ENCODE data around the gene TEN1.
"Not testable (repeated sequence)": the region's sequence is repeated elsewhere in the genome, so short reads cannot be mapped to it uniquely, and the experiment has no call there.

TEN1 gene

GRCh38 chr17:76025294-76025693, 46.3 kb downstream of the TEN1 start:
- no peaks in the 10 kb centered on the region for H3K27me3 Mint-ChIP-seq
- no peaks in the 10 kb centered on the region for H3K36me3 Mint-ChIP-seq
- H3K9me3 Mint-ChIP-seq = no peaks in the 10 kb centered on the region
- H3K4me1 Mint-ChIP-seq = peaks cover 17% of the 10 kb centered on the region
- H3K4me3 Mint-ChIP-seq = no peak overlapping the region
- no peak overlapping the region for H3K27ac Mint-ChIP-seq

GRCh38 chr17:76026714-76027158, 47.7 kb downstream of the TEN1 start:
- Mint-ChIP-seq H3K36me3 (no peaks in the 10 kb centered on the region), H3K4me1 (peaks cover 17% of the 10 kb centered on the region), H3K4me3 (no peak overlapping the region), H3K27me3 (no peaks in the 10 kb centered on the region), H3K27ac (no peak overlapping the region), H3K9me3 (no peaks in the 10 kb centered on the region)

GRCh38 chr17:76027159-76027839, 48.3 kb downstream of the TEN1 start, which contains the start of gene EVPL:
Gene EVPL (minus strand): TSS chr17:76027306. CDS start chr17:76027198, 108 bp downstream.
- H3K27ac Mint-ChIP-seq = no peak within 1 kb of the TSS
- no peaks in the 10 kb centered on the region for H3K9me3 Mint-ChIP-seq
- H3K36me3 Mint-ChIP-seq = no peaks in the 10 kb centered on the region
- H3K27me3 Mint-ChIP-seq = no peaks in the 10 kb centered on the region
- H3K4me1 Mint-ChIP-seq = peaks cover 17% of the 10 kb centered on the region
- H3K4me3 Mint-ChIP-seq = no peak within 1 kb of the TSS

- no peaks in the 10 kb centered on the region for H3K27me3 Mint-ChIP-seq
- peaks cover 29% of the 10 kb centered on the region for H3K4me1 Mint-ChIP-seq
- no peak overlapping the region for H3K27ac Mint-ChIP-seq
- H3K4me3 Mint-ChIP-seq = no peak overlapping the region
- H3K36me3 Mint-ChIP-seq = no peaks in the 10 kb centered on the region
- no peaks in the 10 kb centered on the region for H3K9me3 Mint-ChIP-seq
These were observed 53.2 kb downstream of the TEN1 start for GRCh38 chr17:76032073-76032779.

GRCh38 chr17:76032780-76033108, 53.7 kb downstream of the TEN1 start:
- H3K4me3 Mint-ChIP-seq = no peak overlapping the region
- H3K4me1 Mint-ChIP-seq = peaks cover 29% of the 10 kb centered on the region
- H3K27me3 Mint-ChIP-seq = no peaks in the 10 kb centered on the region
- H3K36me3 Mint-ChIP-seq = no peaks in the 10 kb centered on the region
- no peak overlapping the region for H3K27ac Mint-ChIP-seq
- no peaks in the 10 kb centered on the region for H3K9me3 Mint-ChIP-seq

- Mint-ChIP-seq H3K4me3 (no peak overlapping the region), H3K9me3 (no peaks in the 10 kb centered on the region), H3K4me1 (peaks cover 29% of the 10 kb centered on the region), H3K36me3 (no peaks in the 10 kb centered on the region), H3K27ac (no peak overlapping the region), H3K27me3 (no peaks in the 10 kb centered on the region)
These were observed 54.1 kb downstream of the TEN1 start for GRCh38 chr17:76033139-76033538.

GRCh38 chr17:76034428-76035350, 55.6 kb downstream of the TEN1 start:
- H3K27me3 Mint-ChIP-seq = no peaks in the 10 kb centered on the region
- H3K4me3 Mint-ChIP-seq = no peak overlapping the region
- no peaks in the 10 kb centered on the region for H3K9me3 Mint-ChIP-seq
- peaks cover 15% of the 10 kb centered on the region for H3K4me1 Mint-ChIP-seq
- H3K27ac Mint-ChIP-seq = no peak overlapping the region
- H3K36me3 Mint-ChIP-seq = peaks cover 2% of the 10 kb centered on the region

- Mint-ChIP-seq H3K36me3 (peaks cover 6% of the 10 kb centered on the region), H3K27me3 (no peaks in the 10 kb centered on the region), H3K4me1 (peaks cover 12% of the 10 kb centered on the region), H3K4me3 (no peak overlapping the region), H3K27ac (peak overlapping the region; percentile 62), H3K9me3 (no peaks in the 10 kb centered on the region)
These were observed 57.6 kb downstream of the TEN1 start for GRCh38 chr17:76036497-76037261.

GRCh38 chr17:76038050-76038449, 59.0 kb downstream of the TEN1 start:
- no peaks in the 10 kb centered on the region for H3K27me3 Mint-ChIP-seq
- peak overlapping the region; percentile 89 for H3K27ac Mint-ChIP-seq
- H3K4me3 Mint-ChIP-seq = no peak overlapping the region
- H3K9me3 Mint-ChIP-seq = no peaks in the 10 kb centered on the region
- peaks cover 12% of the 10 kb centered on the region for H3K4me1 Mint-ChIP-seq
- peaks cover 6% of the 10 kb centered on the region for H3K36me3 Mint-ChIP-seq

- H3K27ac Mint-ChIP-seq = peak overlapping the region; percentile 65
- no peaks in the 10 kb centered on the region for H3K27me3 Mint-ChIP-seq
- no peak overlapping the region for H3K4me3 Mint-ChIP-seq
- H3K36me3 Mint-ChIP-seq = peaks cover 6% of the 10 kb centered on the region
- no peaks in the 10 kb centered on the region for H3K9me3 Mint-ChIP-seq
- peaks cover 12% of the 10 kb centered on the region for H3K4me1 Mint-ChIP-seq
These were observed 60.1 kb downstream of the TEN1 start for GRCh38 chr17:76039121-76039520.

- no peak overlapping the region for H3K4me3 Mint-ChIP-seq
- peaks cover 6% of the 10 kb centered on the region for H3K36me3 Mint-ChIP-seq
- H3K27ac Mint-ChIP-seq = no peak overlapping the region
- H3K4me1 Mint-ChIP-seq = peaks cover 6% of the 10 kb centered on the region
- H3K27me3 Mint-ChIP-seq = no peaks in the 10 kb centered on the region
- no peaks in the 10 kb centered on the region for H3K9me3 Mint-ChIP-seq
These were observed 61.3 kb downstream of the TEN1 start for GRCh38 chr17:76040376-76040775.

- H3K27me3 Mint-ChIP-seq, H3K27ac Mint-ChIP-seq, H3K9me3 Mint-ChIP-seq, H3K4me1 Mint-ChIP-seq, H3K4me3 Mint-ChIP-seq, H3K36me3 Mint-ChIP-seq: not testable (repeated sequence)
These were observed 63.8 kb downstream of the TEN1 start for GRCh38 chr17:76042868-76043267.

- not testable (repeated sequence) for H3K4me3 Mint-ChIP-seq, H3K27me3 Mint-ChIP-seq, H3K9me3 Mint-ChIP-seq, H3K27ac Mint-ChIP-seq
- Mint-ChIP-seq H3K36me3 (peaks cover 14% of the 10 kb centered on the region), H3K4me1 (peaks cover 14% of the 10 kb centered on the region)
These were observed 65.5 kb downstream of the TEN1 start for GRCh38 chr17:76044475-76045007.

- Mint-ChIP-seq H3K36me3 (peaks cover 18% of the 10 kb centered on the region), H3K27ac (peak overlapping the region; percentile 23), H3K27me3 (no peaks in the 10 kb centered on the region)
These were observed 67.0 kb downstream of the TEN1 start for GRCh38 chr17:76046064-76046463.

GRCh38 chr17:76048025-76048605, 69.1 kb downstream of the TEN1 start:
- Mint-ChIP-seq H3K27me3 (no peaks in the 10 kb centered on the region), H3K27ac (peak overlapping the region; percentile 26), H3K4me1 (peaks cover 25% of the 10 kb centered on the region), H3K36me3 (peaks cover 17% of the 10 kb centered on the region), H3K4me3 (no peak overlapping the region), H3K9me3 (no peaks in the 10 kb centered on the region)

More at GRCh38 chr17:76046064-76046463, 67.0 kb downstream of the TEN1 start:
- H3K4me1 Mint-ChIP-seq = peaks cover 23% of the 10 kb centered on the region
- H3K4me3 Mint-ChIP-seq = no peak overlapping the region
- no peaks in the 10 kb centered on the region for H3K9me3 Mint-ChIP-seq

All from activated naive CD4-positive, alpha-beta T cell treated with anti-CD3 and anti-CD28 coated beads, Interleukin-2, amount 50 U/mL, for 24 hours (primary cell).